KOPT-K1 (cell line): ENCODE results near the gene TCF12.

Experiments used
- H3K27ac ChIP-seq: fragments of 200-600 bp; sonication (generic); 2 replicates; pipeline ENCODE4 v1.5.1; 2016; ENCODE audit warnings: antibody characterized with exemption, mild to moderate bottlenecking, low read depth, low read length; ENCODE audit not compliant: poor library complexity, severe bottlenecking
- H3K36me3 ChIP-seq: fragments of 200-600 bp; sonication (generic); 2 replicates; pipeline ENCODE4 v1.5.1; 2017; ENCODE audit warnings: antibody characterized with exemption, mild to moderate bottlenecking, low read length, moderate library complexity; ENCODE audit not compliant: insufficient read depth
- H3K9me3 ChIP-seq: fragments of 200-600 bp; sonication (generic); 2 replicates; pipeline ENCODE4 v1.5.1; 2017; ENCODE audit warnings: antibody characterized with exemption, low read length, mild to moderate bottlenecking; ENCODE audit not compliant: insufficient read depth, poor library complexity, severe bottlenecking

TCF12 gene

GRCh38 chr15:57324944-57325679 is 406.7 kb downstream of the TCF12 start:
- no peaks in the 10 kb centered on the region for H3K9me3 ChIP-seq
- no peaks in the 10 kb centered on the region for H3K36me3 ChIP-seq
- H3K27ac ChIP-seq: peak overlapping the region; percentile 59

DNA sequence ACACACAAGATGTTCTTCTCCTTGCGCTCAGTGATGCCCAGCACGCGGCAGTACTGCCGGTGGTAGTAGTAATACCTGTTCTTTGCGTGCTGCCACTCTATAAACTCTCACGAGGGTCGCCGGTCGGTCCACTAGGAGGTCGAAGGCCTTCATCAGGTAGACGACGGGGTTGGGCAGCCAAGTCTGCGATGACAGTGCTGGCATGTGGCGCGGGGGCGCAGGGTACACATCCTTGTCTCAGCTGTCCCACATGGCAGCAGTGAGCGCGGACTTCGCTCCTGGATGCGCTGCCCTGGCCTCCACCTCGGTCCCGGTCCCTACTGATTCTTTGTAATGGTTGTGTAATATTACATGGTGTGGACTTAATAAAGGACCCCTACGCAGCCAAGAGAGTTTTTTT is 407.8 kb downstream of the TCF12 start:
- Histone ChIP-seq H3K36me3 (no peaks in the 10 kb centered on the region), H3K9me3 (no peaks in the 10 kb centered on the region), H3K27ac (no peak overlapping the region)

DNA sequence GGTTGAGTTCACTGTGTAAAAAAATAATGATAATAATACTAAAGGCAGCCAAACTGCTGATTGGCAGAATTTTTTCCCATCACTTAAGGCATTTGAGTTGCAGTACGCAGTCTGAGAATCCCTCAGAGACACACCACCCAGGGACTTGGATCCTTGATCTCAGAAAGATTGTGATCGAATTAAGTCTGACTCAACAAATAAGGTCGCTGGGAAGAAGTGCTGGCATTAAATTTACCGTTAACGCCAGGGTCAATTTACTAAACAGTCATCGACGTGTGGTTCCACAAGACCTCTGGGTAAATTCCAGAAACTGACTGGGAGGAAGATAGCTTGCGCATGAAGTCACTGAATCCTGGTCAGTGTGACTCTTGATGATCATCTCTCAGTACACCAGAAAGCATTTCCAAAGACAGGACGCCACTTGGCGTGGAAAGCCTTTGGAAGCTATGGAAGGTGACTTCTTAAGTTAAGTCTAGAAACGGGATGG is 409.6 kb downstream of the TCF12 start:
- H3K9me3 ChIP-seq: no peaks in the 10 kb centered on the region
- no peak overlapping the region for H3K27ac ChIP-seq
- H3K36me3 ChIP-seq: no peaks in the 10 kb centered on the region

DNA sequence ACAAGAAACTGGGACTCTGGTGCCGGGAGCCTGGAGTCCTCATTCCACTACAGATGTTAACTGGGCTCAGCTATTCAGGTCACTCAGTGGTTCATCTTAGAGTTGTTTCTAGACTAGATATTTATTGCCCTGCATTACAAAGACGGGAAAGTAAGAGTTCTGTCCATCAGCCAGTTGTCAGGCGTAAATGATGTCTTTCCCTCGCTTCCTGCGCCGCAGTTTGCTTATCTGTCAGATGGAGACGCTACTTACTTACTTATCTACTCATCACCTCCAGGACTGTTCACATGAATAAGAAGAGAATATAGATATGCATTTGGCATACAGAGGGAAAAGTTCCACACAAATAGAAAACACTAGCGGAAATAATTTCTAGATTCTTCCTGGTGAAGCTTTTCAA is 410.0 kb downstream of the TCF12 start:
- H3K27ac ChIP-seq: no peak overlapping the region
- no peaks in the 10 kb centered on the region for H3K9me3 ChIP-seq
- H3K36me3 ChIP-seq: no peaks in the 10 kb centered on the region

DNA sequence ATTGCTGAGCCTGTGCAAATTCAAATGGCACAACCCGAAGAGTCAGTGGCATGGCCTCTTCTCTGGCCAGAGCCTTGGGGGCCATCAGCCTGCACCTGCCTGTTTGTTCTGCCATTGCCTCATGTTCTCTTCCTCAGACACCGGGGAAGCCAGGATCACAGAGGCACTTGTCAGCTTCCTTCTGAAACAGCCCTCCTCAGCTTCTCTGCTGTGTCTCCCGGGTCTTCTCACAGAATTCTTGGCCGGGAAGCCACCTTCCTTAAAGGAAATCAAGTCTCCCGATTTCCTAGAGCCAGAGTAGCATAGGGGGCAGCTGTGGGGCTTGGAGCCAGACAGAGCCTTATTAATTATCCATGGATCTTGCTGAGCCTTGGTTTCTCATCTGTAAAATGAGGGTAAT is 410.5 kb downstream of the TCF12 start:
- Histone ChIP-seq H3K9me3 (no peaks in the 10 kb centered on the region), H3K27ac (no peak overlapping the region), H3K36me3 (no peaks in the 10 kb centered on the region)

DNA sequence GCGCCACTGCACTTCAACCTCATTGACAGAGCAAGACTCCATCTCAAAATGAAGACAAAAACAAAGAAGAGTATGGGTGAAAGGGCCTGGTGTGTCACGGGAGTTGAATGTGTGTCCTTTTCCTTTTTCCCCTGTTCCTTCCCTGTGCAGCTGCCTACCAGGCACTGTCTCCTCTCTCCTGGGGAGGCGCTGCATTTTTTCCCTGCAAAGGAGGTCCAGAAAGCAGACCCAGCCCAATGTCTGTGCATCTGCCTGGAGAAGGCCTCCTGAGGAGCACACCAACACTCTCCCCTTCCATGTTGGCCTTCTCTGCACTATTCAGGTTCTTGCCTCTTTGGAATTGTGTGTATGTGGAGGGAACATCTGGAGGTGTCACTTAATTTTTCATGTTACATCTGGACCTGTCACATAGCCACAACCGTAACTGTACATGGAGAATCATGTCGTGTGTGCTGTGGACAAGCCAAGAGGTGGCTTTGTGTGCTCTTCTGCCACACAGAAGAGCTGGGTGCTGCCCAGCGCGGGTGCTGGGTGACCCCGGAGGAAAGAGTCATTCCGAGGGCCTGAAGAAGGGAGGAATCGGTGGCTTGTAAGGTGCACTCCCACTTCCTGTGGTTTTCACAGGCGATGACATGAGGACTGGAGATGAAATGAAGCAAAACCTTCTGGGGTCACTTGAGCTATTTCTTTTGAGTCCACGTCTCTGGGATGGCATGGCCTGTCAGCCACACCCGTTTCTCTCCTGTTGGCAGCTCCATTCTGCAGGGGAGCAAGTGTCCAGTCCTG is 411.3 kb downstream of the TCF12 start:
- H3K36me3 ChIP-seq: no peaks in the 10 kb centered on the region

GRCh38 chr15:57330619-57331340 is 412.3 kb downstream of the TCF12 start:
- Histone ChIP-seq H3K9me3 (no peaks in the 10 kb centered on the region), H3K27ac (no peak overlapping the region), H3K36me3 (no peaks in the 10 kb centered on the region)

More for the DNA sequence above, 411.3 kb downstream of the TCF12 start:
- no peak overlapping the region for H3K27ac ChIP-seq
- H3K9me3 ChIP-seq: no peaks in the 10 kb centered on the region

GRCh38 chr15:57332326-57332725 is 413.9 kb downstream of the TCF12 start:
- Histone ChIP-seq H3K27ac (no peak overlapping the region), H3K36me3 (no peaks in the 10 kb centered on the region), H3K9me3 (no peaks in the 10 kb centered on the region)

DNA sequence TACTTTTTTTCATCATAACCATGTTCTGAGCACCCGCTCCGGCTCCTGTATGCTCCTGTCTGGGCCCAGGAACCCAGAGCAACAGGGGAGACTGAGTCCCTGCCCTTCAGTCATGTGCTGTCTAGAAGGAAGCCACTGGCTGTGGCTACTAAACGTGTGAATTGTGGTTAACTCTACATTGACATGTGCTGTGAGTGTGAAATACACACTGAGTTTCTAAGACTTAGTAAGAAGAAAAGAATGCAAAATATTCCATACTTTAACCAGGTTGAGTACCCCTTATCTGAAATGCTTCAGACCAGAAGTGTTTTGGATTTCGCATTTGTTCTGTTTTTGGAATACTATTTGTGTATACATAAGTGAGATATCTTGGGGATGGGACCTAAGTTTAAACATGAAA is 415.0 kb downstream of the TCF12 start:
- Histone ChIP-seq H3K27ac (no peak overlapping the region), H3K9me3 (no peaks in the 10 kb centered on the region), H3K36me3 (no peaks in the 10 kb centered on the region)

DNA sequence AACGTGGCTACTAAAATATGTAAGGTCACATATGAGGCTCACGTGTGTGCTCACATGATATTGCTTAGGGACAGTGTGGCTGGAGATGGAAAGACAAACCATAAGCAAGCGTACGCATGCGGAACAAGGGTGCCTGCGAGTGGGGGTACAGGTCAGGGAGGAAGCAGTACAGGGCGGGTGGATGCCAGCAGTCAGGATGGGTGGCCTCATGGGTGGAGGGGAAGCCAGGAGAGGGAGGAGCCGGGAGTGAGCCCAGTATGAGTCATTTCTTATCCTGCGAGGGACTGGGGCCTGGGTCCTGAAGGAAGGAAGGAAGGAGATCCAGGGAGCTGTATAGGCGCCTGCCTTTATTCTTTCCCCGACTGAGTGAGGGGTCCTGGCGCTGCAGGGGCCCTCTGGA is 415.8 kb downstream of the TCF12 start:
- Histone ChIP-seq H3K9me3 (no peaks in the 10 kb centered on the region), H3K36me3 (no peaks in the 10 kb centered on the region), H3K27ac (no peak overlapping the region)

DNA sequence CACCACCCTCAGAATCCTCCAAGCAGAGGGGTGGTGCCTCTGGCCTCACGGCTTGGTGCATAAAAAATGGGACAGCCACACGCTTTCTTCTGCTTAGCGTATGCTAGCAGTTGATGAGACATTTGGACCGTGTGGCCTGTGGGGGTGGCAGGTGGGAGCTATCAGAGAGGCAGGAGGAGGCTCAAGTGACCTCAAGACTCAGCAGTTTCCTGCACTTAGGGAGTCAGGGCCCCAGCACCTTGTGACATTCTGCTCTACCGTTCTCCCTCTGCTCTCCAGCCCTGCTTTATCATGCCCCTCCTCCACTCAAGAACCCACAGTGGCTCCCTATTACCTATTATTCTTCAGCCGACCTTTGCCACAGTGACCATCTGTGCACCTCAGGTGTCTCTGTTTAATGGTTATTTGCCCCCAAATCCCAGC is 416.9 kb downstream of the TCF12 start:
- Histone ChIP-seq H3K36me3 (no peaks in the 10 kb centered on the region), H3K9me3 (no peaks in the 10 kb centered on the region), H3K27ac (no peak overlapping the region)

DNA sequence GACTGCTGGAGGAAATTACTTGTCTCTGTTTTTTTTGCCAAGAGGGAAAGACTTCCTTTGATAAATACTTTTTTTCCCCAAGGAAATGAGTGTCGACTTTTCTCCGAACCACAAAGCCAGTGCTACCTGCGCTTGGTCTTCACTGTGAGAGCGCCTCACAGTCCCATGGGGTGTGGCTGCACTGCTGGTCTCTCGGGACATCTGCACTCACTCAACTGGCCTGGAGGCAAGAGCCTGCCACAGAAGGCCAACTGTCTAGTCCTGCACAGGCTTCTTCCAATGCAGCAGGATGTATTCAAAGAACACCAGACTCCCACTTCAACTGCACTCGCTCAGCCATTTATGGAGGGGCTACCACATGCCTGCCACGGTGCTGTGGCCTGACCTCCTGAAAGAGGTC is 417.3 kb downstream of the TCF12 start:
- Histone ChIP-seq H3K9me3 (no peaks in the 10 kb centered on the region), H3K27ac (no peak overlapping the region), H3K36me3 (no peaks in the 10 kb centered on the region)

GRCh38 chr15:57337868-57338411 is 419.5 kb downstream of the TCF12 start:
- H3K36me3 ChIP-seq: no peaks in the 10 kb centered on the region

DNA sequence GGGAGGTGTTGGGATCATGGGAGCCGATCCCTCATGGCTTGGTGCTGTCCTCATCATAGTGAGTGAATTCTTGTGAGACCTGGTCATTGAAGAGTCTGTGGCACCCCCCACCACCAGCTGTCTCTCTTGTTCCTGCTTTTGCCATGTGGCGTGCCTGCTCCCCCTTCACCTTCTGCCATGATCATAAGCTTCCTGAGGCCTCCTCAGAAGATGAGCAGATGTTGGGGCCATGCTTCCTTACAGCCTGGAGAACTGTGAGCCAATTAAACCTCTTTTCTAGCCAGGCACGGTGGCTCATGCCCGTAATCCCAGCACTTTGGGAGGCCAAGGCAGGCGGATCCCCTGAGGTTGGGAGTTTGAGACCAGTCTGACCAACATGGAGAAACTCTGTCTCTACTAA is 420.9 kb downstream of the TCF12 start:
- no peak overlapping the region for H3K27ac ChIP-seq
- no peaks in the 10 kb centered on the region for H3K36me3 ChIP-seq
- H3K9me3 ChIP-seq: no peaks in the 10 kb centered on the region

More at GRCh38 chr15:57337868-57338411, 419.5 kb downstream of the TCF12 start:
- Histone ChIP-seq H3K27ac (no peak overlapping the region), H3K9me3 (no peaks in the 10 kb centered on the region)
